SK-MEL-5 (cell line): ENCODE data around the gene FHOD3. TPM values are rescaled to one million over a fixed set of nuclear protein-coding genes. Genes with fewer than 3 reads are reported as not detected.

ENCODE experiments used
- DNase-seq: peaks from one replicate; pipeline ENCODE4 v3.0.0-alpha.2; 2016; ENCODE audit warnings: low read depth, low spot score
- in situ Hi-C: cut with HindIII; loops from 2 replicates; pipeline ENCODE4 v1.10.0; 2016; ENCODE audit warnings: low sequenced_read_pairs, high pct_unique_total_duplicates, low pct_unique_long_range_greater_than_20kb
- total RNA-seq: library from RNA; depleted of rRNA; stranded (reverse); fragments of >200 nt; shearing (Covaris generic); gene quantifications from 2 replicates; pipeline ENCODE4 v1.2.3, GENCODE V29; 2014

Gene FHOD3
- total RNA-seq, 1 experiment from 2014 or later = 2.4 TPM

DNA sequence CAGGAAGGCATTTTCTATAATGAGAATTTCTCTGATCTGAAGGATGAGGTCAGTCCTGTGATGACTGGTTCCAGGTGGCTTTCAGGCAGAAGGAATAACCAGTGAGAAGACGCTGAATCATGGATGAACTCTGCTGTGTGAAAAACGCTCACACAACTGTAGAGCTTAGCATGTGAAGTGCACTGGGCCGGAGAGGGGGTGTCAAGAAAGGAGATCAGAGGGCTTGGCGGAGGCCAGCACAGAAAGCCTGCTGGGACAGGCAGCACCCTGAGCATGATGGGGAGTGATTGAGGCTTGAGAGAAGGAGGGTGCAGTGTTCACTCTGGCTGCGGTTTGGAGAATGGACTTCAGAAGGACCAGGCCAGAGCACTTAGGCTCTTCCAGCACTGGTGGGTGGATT, 294.8 kb downstream of the FHOD3 start:
- in situ Hi-C loops = no loop called here
- no peak for DNase-seq

- in situ Hi-C loops = no loop called here
- DNase-seq = no peak
These were observed 295.5 kb downstream of the FHOD3 start for GRCh38 chr18:36593001-36593400.

GRCh38 chr18:36593641-36594040, 296.1 kb downstream of the FHOD3 start:
- DNase-seq = no peak
- in situ Hi-C loops = no loop called here

- DNase-seq = no peak
- in situ Hi-C loops = no loop called here
These were observed 297.1 kb downstream of the FHOD3 start for GRCh38 chr18:36594621-36595020.

DNA sequence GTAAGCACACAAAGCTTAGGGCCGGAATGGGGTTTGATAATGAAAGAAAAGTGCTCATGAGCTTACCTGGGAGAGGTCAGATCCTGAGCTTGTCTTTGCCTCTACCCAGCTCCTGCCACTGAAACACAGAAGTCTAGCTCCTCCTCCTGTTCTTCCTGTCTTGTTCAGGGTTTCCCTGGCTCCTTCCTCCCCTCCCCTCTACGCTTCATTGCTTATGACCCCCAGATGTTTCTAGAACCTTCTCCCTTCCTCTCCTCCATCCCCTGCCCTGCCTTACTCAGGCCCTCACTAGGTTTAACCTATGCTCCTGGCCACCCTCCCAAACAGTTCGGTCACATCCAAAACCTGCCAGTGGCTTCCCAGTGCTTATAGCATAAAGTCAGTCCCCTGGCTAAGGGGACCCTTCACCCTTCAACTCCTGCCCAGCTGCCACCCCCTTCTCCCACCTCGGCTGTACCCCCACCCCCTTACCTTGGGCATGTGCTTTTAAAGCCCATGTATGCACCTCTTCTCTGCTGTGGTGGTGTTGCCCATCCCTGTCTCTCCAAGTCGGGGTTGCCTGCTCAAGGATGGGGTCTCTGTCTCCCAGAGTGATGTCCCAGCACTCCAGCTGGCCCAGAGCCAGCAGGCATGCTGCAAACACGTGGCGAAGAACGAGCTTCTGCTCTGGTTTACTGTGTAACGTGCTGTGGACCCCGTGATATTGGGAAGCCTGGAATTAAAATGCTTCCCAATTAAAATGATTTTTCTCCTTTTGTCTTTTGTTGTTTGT, 297.7 kb downstream of the FHOD3 start:
- in situ Hi-C loops = no loop called here
- no peak for DNase-seq

GRCh38 chr18:36595818-36596215, 298.3 kb downstream of the FHOD3 start:
- DNase-seq = no peak
- in situ Hi-C loops = no loop called here

DNA sequence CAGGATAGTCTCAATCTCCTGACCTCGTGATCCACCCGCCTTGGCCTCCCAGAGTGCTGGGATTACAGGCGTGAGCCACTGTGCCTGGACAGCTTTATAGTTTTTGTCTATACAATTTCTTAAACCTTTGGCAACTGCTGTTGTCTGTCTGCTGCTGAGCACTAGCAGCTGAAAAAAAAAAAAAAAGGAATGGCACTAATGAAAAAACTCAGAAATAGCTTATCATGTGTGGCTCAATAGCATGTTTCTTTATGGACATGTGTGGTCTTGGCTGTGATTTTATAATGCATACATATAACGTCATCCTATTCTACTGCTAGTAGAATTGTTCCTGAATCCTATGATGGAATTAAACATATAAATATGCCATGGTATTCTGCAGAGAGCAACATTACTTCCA, 300.1 kb downstream of the FHOD3 start:
- in situ Hi-C loops = no loop called here

GRCh38 chr18:36600548-36600947, 303.0 kb downstream of the FHOD3 start:
- no peak for DNase-seq
- in situ Hi-C loops = no loop called here

More for the DNA sequence above, 300.1 kb downstream of the FHOD3 start:
- no peak for DNase-seq

DNA sequence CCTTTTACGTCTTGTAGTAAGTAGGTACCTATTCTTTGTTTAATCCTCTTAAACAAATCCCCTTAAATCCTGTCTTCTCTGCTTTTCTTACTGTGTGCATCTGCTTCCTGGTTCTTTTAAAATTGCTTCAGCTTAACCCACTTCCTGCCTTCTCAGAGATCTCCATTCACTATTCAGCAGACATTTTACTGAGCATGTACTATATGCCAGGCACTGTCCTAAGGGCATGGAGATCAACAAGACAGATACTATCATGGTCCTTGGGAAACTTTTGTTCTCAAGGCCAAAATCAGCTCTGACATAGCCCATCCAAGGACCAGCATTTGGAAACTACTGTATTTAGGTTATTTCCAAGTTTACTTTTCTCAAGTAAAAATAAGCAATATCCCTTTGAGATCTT, 303.8 kb downstream of the FHOD3 start:
- in situ Hi-C loops = no loop called here
- DNase-seq = peak; percentile 16

GRCh38 chr18:36602071-36602470, 304.6 kb downstream of the FHOD3 start:
- in situ Hi-C loops = no loop called here

GRCh38 chr18:36602620-36603019, 305.1 kb downstream of the FHOD3 start:
- in situ Hi-C loops = no loop called here

More at GRCh38 chr18:36602071-36602470, 304.6 kb downstream of the FHOD3 start:
- no peak for DNase-seq

GRCh38 chr18:36608107-36608506, 310.6 kb downstream of the FHOD3 start:
- DNase-seq = no peak
- in situ Hi-C loops = no loop called here

More at GRCh38 chr18:36602620-36603019, 305.1 kb downstream of the FHOD3 start:
- DNase-seq = no peak

- in situ Hi-C loops = no loop called here
- DNase-seq = no peak
These were observed 312.7 kb downstream of the FHOD3 start for GRCh38 chr18:36610258-36610657.

- DNase-seq = peak; percentile 42
- in situ Hi-C loops = no loop called here
These were observed 313.1 kb downstream of the FHOD3 start for GRCh38 chr18:36610661-36611060.

DNA sequence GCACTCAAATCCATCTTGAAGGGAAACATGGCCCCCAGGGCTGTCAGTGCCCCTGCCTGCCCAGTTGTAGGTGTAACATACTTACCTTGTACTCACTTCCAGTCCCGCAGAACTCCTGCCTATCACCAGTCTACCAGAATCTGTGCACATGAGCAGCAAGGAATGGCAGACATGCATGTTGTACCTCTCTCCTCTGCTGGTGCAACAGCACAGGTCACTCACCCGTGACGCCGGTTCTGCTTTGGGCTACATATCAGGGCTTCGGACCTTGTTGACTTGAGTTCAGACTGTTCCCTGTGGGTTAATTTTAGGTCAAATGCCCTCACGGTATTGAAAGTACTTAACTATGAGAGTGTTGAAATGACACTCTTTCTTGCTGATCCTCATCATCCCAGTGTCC, 315.6 kb downstream of the FHOD3 start:
- in situ Hi-C loops = no loop called here
- DNase-seq = no peak

- no peak for DNase-seq
- in situ Hi-C loops = no loop called here
These were observed 316.3 kb downstream of the FHOD3 start for GRCh38 chr18:36613810-36614209.

GRCh38 chr18:36620788-36621187, 323.3 kb downstream of the FHOD3 start:
- in situ Hi-C loops = no loop called here
- no peak for DNase-seq

- no peak for DNase-seq
- in situ Hi-C loops = no loop called here
These were observed 325.1 kb downstream of the FHOD3 start for GRCh38 chr18:36622610-36623009.

DNA sequence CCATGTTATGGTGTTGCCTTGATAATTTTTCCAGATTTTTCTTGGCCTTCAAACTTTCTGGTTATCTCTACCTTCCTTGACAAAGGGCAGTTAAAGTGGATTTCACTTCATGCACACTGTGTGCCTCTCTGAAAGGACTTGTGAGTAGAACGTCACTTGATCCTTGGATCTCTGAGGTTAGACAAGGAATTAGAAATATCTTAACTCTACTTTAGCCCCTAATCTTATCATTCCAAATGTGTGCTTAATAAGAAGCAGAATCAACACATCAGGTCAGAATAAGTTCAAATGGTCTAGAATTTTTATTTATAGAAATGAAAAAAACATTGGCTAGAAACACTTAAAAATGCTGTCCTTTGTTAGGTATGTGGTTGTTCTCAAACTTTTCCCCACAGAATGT, 325.6 kb downstream of the FHOD3 start:
- DNase-seq = no peak
- in situ Hi-C loops = no loop called here
